Adrenal gland (tissue), 12 donors: ENCODE results near the gene FHIT. TPM values are rescaled to one million over a fixed set of nuclear protein-coding genes. Genes with fewer than 3 reads are reported as not detected.

Source experiments
- DNase-seq, 7 donors: peaks; one replicate each; pipeline ENCODE4 v3.0.0-alpha.2; 2019 to 2020
- H3K27ac ChIP-seq, 5 donors: fragments of 200-600 bp; sonication (generic) in 4 of 5; 1 replicate in 3 of 5; 2 replicates in 2 of 5; pipeline versions ENCODE4 v1.5.1 to v1.8.0; 2016 to 2020; ENCODE audit warnings: mild to moderate bottlenecking in 1 of 5
- H3K27me3 ChIP-seq: fragments of 200-600 bp; 2 replicates; pipeline ENCODE4 v1.8.0; 2021
- H3K36me3 ChIP-seq, 2 donors: fragments of 200-600 bp; replicated peaks in 1 of 2; 1 replicate in 1 of 2; 2 replicates in 1 of 2; pipeline versions ENCODE4 v1.5.1 to v1.8.0; 2018 to 2022
- H3K4me1 ChIP-seq, 2 donors: fragments of 200-600 bp; replicated peaks in 1 of 2; 1 replicate in 1 of 2; 2 replicates in 1 of 2; pipeline versions ENCODE4 v1.5.1 to v1.8.0; 2018 to 2021
- H3K4me3 ChIP-seq, 4 donors: fragments of 200-600 bp; sonication (generic) in 3 of 4; one replicate each; pipeline ENCODE4 v1.5.1; 2016 to 2018
- H3K9me3 ChIP-seq, 3 donors: fragments of 200-600 bp; sonication (generic) in 1 of 3; replicated peaks in 1 of 3; 1 replicate in 2 of 3; 2 replicates in 1 of 3; pipeline versions ENCODE4 v1.5.1 to v1.8.0; 2016 to 2021
- CTCF ChIP-seq, 6 experiments: fragments of 450-650 bp in 4 of 6; fragments of 200-600 bp in 2 of 6; sonication (generic) in 1 of 6; IDR thresholded peaks; 1 replicate in 5 of 6; 2 replicates in 1 of 6; pipeline versions ENCODE4 v1.5.1 to v1.8.0; 2016 to 2021; ENCODE audit warnings: antibody characterized with exemption in 6 of 6, mild to moderate bottlenecking in 2 of 6, moderate library complexity in 1 of 6
- POLR2A ChIP-seq, 2 donors: fragments of 450-650 bp; IDR thresholded peaks; one replicate each; pipeline ENCODE4 v1.6.1; 2017; ENCODE audit warnings: antibody characterized with exemption in 2 of 2, mild to moderate bottlenecking in 2 of 2, moderate library complexity in 1 of 2
- WGBS, 4 donors: extraction: QIAGEN DNeasy Blood & Tissue Kit in 2 of 4; methylation state at CpG; one replicate each; pipeline versions ENCODE4 v1.1.5 to v1.1.7; 2013 to 2017; 5-methylcytosine and 5-hydroxymethylcytosine counted together
- intact Hi-C, 2 donors: fragments of 100-400 bp; cut with DNase I; formaldehyde crosslinking; loops; one replicate each; pipeline versions ENCODE4 v1.14.1 to v1.15.0; 2022 to 2023
- polyA plus RNA-seq, 3 donors: library from polyadenylated mRNA; stranded (reverse); fragments of 200-250 nt in 2 of 3; fragments of 350-450 nt in 1 of 3; fragmentation: Illumina TruSeq in 1 of 3; extraction: RNeasy Lipid Tissue Mini Kit (QIAGEN cat#74804) in 1 of 3; gene quantifications; one replicate each; pipeline ENCODE4 v1.2.3, GENCODE V29; 2013 to 2014
- total RNA-seq, 9 donors: library from RNA; depleted of rRNA in 4 of 9; stranded (reverse); fragments of >200 nt in 4 of 9; fragments of 120-200 nt in 1 of 9; fragmentation: NEBNext Ultra II Directional in 1 of 9; extraction: Animal tissue kit (Norgen Biotek cat#: 25700) in 1 of 9; gene quantifications; one replicate each; pipeline versions ENCODE4 v1.1.0 to v1.2.4, GENCODE V29; 2013 to 2023
- donor health status: healthy with polysubstance abuse.
- donor health status: Bipolar disorder and iron deficiency.
- donor health status: DM: yes; HTN: yes; CAD: no.
- donor health status: DM: no; HTN: no; CAD: no.
- donor health status: DM: no; HTN: no; CAD: no.
- donor health status: DM: yes; HTN: yes; CAD: no.

Gene FHIT
- total and polyA plus RNA-seq, 12 donors: 14.1 to 43.9 (median 28.8) TPM

GRCh38 chr3:60276615-60277014 is 974.6 kb downstream of the FHIT start:
- no peak for DNase-seq
- Histone ChIP-seq H3K9me3 (no peaks in the 10 kb centered on the region), H3K27me3 (no peaks in the 10 kb centered on the region), H3K27ac (no peak overlapping the region), H3K36me3 (no peaks in the 10 kb centered on the region), H3K4me1 (no peaks in the 10 kb centered on the region), H3K4me3 (no peak overlapping the region)
- intact Hi-C loops: no loop called here
- 66 to 95% (median 94%) methylated on average over 2 of the region's 2 CpGs for WGBS, 4 donors
- no peak for TF ChIP-seq CTCF (IDR thresholded peaks at IDR 0.05)
- TF ChIP-seq POLR2A (IDR thresholded peaks at IDR 0.05): no peak

GRCh38 chr3:60274646-60275045 is 976.6 kb downstream of the FHIT start:
- intact Hi-C loops: no loop called here
- TF ChIP-seq CTCF (IDR thresholded peaks at IDR 0.05) (no peak), POLR2A (IDR thresholded peaks at IDR 0.05) (no peak)
- H3K27ac ChIP-seq: no peak overlapping the region

GRCh38 chr3:60274098-60274497 is 977.2 kb downstream of the FHIT start:
- Histone ChIP-seq H3K4me1 (no peaks in the 10 kb centered on the region), H3K36me3 (no peaks in the 10 kb centered on the region), H3K9me3 (no peaks in the 10 kb centered on the region), H3K27me3 (no peaks in the 10 kb centered on the region), H3K27ac (no peak overlapping the region), H3K4me3 (no peak overlapping the region)
- intact Hi-C loops: no loop called here
- DNase-seq: no peak
- WGBS, 4 donors: 84 to 89% (median 87%) methylated on average over 2 of the region's 2 CpGs
- TF ChIP-seq POLR2A (IDR thresholded peaks at IDR 0.05) (no peak), CTCF (IDR thresholded peaks at IDR 0.05) (no peak)

More at GRCh38 chr3:60274646-60275045, 976.6 kb downstream of the FHIT start:
- no peaks in the 10 kb centered on the region for H3K4me1 ChIP-seq
- DNase-seq: no peak
- no peaks in the 10 kb centered on the region for H3K27me3 ChIP-seq
- H3K9me3 ChIP-seq: no peaks in the 10 kb centered on the region
- no peak overlapping the region for H3K4me3 ChIP-seq
- H3K36me3 ChIP-seq: no peaks in the 10 kb centered on the region

GRCh38 chr3:60269829-60270266 is 981.4 kb downstream of the FHIT start:
- TF ChIP-seq POLR2A (IDR thresholded peaks at IDR 0.05): no peak
- no peak for TF ChIP-seq CTCF (IDR thresholded peaks at IDR 0.05)
- no peaks in the 10 kb centered on the region for H3K9me3 ChIP-seq
- H3K36me3 ChIP-seq: no peaks in the 10 kb centered on the region
- no peaks in the 10 kb centered on the region for H3K4me1 ChIP-seq
- no peaks in the 10 kb centered on the region for H3K27me3 ChIP-seq
- intact Hi-C loops: no loop called here
- no peak overlapping the region for H3K4me3 ChIP-seq
- 85 to 95% (median 90%) methylated on average over 7 of the region's 7 CpGs for WGBS, 4 donors
- no peak overlapping the region for H3K27ac ChIP-seq
- DNase-seq: no peak
